T-helper 1 cell (primary cell): ENCODE data around the gene SKAP1.

ENCODE experiments used
- DNase-seq, 5 donors: peaks; one replicate each; pipeline ENCODE4 v3.0.0-alpha.2; 2012 to 2020

SKAP1 gene

GRCh38 chr17:48101012-48101720, 328.8 kb downstream of the SKAP1 start, which contains the start of gene CBX1:
Gene CBX1 (minus strand): TSS chr17:48101478. CDS start chr17:48077004, 24,474 bp downstream.
- peak; percentile 87 to 96 (median 89) for DNase-seq

GRCh38 chr17:48100591-48101011, 329.4 kb downstream of the SKAP1 start:
- DNase-seq, result no peak

- no peak for DNase-seq
Measured at GRCh38 chr17:48100160-48100559, 329.9 kb downstream of the SKAP1 start.

- no peak for DNase-seq
Measured at GRCh38 chr17:48095611-48096010, 334.4 kb downstream of the SKAP1 start.

GRCh38 chr17:48093341-48094045, 336.5 kb downstream of the SKAP1 start:
- DNase-seq, result no peak

- no peak for DNase-seq
Measured at GRCh38 chr17:48084932-48085331, 345.1 kb downstream of the SKAP1 start.
